NCI-H345 treated with DMSO at 0.1 percent for 48 hours (cell line): Measurements from ENCODE around the gene C11orf52.

Experiments
- DNase-seq: peaks from one replicate; lab custom pipeline; 2025; ENCODE audit not compliant: unreplicated experiment; lab: John Stamatoyannopoulos, UW

The C11orf52 gene

DNA sequence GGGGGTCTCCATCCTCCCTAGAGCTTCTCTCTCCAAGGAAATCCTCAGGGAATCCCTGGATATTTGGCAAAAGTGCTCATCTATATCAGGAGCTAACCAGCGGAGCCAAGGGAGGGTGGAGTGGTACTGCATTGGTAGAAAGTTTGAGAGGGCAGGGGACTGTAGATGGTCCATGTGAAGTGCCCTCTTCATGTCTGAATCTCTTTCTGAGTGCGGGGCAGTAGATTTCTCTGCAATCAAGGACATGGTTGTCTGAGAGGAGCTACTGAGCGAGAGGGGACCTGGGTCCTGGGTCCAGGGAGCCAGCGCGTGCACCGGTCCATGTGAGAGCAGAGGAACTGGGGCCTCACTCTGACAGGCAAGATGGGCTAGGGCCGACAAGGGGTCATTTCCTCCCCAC, 19.1 kb downstream of the C11orf52 start:
- no peak for DNase-seq

DNA sequence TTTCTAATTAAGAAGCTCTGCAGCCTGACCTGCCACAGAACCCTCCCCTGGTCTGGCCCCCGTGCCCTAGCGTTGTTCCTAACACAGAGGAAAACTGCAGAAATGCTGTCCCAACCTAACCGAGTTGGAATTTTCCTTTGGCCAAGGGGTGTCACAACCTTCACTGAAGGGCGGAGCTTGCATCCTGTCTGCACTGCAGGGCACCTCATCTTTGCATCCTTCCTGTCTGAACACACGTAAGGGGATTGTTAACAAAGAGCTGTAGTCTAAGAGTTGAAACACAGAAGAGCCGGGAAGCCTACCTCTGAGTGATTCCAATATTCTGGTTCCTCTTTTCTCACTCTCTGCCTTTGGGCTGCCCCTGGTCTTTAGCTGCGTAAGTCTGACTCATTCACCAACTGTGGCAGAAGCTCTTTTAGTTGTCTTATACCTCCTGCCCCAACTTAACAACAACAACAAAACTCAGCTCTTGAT, 20.0 kb downstream of the C11orf52 start:
- DNase-seq = no peak

DNA sequence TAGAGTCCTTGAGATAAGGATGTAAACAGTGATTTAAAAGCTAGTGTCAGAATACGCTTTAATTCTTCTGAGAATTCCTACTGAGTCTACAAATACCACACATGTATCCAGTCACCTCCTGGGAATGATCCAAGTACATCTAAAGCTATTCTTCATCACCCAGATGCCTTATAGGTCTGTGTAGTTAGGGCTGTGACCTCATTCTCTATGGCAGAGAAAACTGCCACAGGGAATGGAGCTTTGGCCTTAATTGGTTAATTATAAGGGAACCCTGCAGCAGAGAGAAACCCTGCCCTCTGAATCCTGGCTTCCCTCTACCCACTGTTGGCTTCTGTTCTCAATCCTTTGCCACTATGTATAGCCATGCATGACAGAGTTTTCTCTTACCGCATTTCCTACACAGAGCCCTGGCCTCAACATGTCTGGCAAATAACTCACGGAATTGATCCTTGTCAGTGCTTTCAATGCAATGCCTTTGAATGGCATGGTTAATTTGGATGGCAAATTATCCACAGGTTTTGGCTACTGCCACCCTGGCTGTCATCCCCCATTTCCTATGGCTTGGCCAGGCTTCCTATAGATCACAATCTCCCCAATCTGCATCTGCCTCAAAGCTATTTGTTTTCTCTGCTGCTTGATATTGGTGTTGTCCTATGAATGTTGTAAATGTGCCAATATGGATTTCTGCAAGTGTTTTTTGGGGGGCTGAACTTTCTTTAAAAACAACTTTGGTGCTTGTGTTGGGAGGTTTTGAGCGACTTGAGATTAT, 21.3 kb downstream of the C11orf52 start:
- no peak for DNase-seq

DNA sequence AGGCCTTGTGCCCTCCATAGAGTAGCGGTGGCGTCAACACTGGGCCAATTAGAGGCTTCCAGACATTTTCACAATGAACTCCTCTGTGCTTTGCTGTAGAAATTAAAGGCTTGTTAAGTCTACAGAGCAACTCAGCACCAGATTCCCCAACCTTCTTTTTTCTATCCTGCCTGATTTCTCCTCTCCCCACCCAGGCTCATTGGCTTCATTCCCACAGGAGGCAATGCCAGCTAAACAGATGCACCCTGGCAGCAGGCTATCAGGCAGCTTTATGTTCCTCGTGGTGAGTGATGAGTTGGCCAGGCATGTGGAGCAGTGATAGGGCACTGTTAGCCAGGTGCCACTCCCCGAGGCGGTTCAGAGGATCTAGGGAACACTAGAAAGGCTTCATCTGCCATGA, 23.2 kb downstream of the C11orf52 start:
- no peak for DNase-seq

DNA sequence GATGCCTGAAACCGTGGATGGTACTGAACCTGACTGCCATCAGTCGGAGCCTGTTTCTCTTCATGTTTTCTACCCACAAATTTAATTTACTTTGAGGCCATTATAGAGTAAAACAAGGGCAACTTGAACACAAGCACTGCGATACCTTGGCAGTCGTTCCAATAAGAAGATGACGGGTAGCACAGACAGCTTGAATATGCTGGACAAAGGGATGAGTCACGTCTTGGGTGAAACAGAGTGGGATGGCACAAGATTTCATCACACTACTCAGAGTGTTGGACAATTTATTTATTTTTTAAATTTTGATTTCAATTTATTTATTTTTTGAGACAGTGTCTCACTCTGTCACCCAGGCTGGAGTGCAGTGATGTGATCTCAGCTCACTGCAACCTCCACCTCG, 24.1 kb downstream of the C11orf52 start:
- DNase-seq = no peak

DNA sequence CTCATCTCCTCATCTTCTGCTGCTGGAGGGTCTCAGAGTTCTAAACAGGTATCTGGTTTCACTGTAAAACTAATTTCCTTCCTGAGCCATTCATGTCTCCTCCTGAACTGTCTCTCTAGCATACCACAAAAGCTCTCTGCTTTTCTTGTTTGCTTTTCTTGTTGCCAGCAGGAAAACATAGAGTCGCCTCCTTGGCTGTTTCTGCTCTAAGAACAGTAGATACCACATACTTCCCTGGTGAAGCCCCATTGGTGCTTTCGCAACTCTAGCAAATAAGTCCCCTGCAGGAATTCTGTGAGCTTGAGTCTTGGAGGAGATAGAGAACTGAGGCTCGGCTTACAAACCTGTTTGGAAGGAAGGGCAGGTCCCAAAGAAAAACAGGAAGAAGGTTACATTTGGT, 25.4 kb downstream of the C11orf52 start:
- DNase-seq = no peak

DNA sequence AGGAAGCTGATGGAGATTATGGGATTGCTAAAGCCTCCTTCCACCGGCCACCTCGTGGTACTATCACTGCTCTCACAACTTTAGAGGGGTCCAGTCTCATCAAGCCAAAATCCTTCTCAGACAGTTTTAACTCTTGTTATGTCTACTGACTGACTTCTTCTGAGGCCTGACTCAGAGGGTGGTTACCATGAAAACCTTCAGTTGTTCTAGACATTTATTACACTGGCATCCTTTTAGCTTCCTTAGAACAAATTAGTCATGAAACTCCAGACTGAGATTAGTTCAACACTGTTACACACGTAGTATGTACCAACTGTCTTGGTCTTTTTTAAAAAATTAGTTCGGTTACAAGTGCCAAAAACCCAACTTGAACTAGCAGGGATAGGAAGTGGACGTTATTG, 25.9 kb downstream of the C11orf52 start:
- DNase-seq = no peak

DNA sequence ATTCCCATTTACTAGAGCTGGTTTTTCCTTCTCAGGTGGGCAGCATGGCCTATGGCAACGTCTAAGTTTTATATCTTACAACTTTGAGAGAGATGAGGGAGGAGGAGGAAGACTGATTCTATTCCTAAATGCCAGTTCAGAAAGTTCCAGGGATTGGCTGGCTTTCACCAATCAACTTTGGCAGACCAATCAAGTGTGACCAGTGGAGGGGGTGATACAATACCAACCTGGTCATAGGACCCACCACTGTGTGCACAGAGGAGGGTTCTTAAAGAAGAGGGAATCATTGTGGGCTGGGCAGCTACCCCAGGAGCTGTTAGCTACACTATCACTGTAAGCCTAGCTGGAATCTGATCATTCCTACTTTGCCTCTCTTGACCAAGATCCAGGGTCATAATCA, 26.5 kb downstream of the C11orf52 start:
- no peak for DNase-seq

DNA sequence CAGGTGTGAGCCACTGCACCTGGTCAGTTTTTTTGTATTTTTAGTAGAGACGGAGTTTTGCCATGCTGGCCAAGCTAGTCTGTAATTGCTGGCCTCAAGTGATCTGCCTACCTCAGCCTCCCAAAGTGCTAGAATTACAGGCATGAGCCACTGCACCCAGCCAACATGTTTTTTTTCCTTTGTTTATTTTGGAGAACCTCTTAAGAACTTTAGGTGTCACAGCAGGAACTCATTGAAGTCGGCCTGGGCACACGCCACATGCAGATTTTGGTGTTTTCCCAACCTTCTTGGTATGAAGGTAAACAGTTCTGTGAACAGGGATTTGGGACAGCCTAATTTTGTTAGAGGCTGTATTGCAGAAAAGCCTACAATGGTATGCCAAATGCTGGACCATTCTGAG, 27.8 kb downstream of the C11orf52 start:
- no peak for DNase-seq

DNA sequence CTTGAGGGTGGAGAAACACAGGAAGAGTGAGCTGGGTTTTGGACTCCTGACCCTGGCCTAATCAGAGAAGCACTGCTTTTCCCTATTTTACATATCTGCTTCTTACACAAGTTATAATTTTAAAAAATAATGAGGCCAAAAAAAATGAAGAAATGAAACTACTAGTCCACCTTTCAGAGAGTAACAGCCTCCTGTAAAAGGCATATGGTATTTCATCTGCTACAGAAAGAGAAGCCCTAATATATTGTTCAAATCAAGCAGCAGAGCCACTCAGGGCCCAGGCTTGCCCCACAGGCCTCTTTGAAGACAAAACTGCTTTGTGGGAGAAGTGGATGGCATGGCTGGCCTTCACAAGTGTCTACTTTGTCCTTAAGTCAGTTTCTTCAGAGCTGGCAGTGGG, 28.4 kb downstream of the C11orf52 start:
- no peak for DNase-seq

DNA sequence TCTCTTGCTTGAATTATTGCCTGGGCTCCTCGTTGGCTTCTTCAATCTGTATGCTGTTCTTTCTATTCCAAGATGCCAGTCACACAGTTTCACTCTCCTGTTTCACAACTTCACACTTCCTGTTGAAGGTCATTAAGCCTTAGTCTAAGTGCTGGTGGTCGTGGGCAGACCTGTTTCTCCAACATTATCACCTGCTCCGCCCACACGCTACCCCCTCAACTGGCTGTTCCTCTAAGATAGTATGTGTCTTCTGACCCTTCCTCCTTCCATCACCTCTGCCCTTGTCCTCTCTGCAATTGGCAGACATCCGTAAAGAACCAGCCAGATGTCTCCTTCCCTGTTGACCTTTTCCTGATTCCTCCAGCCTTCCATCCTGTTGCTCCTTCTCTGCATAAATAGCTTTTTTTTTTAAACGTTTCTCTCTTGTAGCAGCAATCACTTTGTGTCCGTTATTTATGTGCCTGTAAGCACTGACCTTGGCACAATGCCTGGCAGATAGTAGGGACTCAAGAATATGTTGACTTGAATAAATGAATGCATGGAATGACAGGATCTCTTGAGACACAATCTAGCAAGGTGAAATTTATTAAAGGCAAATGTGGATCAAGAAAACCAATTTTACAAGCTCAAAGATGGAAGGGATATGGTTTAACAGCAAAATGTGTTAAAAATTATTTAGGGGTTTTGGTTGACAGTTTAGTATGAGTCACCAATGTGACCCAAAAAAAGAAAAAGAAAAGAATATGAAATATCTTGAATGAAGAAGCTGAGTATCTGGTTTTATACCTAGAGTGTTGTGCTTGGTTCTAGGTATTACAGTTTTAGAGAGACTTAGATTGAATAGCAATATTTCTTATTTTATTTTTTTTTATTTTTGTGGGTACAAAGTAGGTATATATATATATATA, 31.1 kb downstream of the C11orf52 start:
- DNase-seq = no peak

DNA sequence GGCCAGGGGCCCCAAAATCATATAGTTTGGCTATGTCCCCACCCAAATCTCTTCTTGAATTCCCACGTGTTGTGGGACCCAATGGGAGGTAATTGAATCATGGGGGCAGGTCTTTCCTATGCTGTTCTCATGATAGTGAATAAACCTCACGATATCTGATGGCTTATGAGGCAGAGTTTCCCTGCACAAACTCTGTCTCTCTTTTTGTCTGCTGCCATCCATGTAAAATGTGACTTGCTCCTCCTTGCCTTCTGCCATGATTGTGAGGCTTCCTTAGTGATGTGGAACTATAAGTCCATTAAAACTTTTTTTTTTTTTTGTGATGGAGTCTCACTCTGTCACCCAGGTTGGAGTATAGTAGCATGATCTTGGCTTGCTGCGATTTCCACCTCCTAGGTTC, 32.9 kb downstream of the C11orf52 start:
- DNase-seq = no peak

DNA sequence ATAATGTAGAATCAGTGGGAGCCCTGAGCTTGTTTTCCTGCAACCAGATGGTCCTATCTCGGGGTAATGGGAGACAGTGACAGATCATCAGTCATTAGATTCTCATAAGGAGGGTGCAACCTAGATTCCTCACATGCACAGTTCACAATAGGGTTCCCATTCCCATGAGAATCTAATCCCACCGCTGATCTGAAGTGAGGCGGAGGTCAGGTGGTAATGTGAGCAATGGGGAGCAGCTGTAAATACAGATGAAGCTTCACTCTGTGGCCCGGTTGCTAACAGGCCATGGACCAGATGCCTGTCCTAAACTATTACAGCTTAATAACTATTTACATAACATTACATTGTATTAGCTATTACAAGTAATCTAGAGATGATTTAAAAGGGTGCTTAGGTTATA, 35.4 kb downstream of the C11orf52 start:
- no peak for DNase-seq

DNA sequence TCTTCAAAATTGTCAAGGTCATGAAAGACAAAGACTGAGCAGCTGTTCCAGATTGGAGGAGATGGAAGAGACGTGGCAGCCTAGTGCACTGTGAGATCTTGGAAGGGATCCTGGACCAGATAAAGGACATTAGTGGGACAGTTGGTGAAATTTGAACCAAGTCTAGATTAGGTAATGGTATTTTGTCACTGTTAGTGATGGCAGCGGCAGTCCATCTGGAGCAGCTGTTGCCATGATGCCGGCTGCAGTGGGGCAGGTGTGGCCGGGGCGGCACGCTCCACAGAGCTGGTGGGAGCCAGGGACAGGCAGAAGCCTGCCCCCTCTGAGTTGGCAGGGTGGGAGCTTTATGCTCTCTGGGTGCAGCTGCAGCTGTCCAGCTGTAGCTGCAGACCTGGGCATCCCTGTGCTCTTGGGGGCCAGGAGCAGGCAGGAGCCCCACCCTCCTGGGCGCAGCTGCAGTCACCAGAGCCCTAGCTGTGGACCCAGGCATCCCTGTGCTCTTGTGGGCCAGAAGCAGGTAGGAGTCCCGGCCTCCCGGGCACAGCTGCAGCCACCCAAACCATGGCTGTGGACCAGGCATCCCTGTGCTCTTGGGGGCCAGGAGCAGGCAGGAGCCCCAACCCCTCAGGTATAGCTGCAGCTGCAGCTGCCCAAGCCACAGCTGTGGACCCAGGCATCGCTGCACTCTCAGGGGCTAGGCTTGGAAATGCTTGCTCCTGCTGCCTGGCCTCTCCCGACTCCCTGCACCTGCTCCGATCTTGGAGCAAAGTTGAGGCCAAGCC, 39.1 kb downstream of the C11orf52 start:
- no peak for DNase-seq

DNA sequence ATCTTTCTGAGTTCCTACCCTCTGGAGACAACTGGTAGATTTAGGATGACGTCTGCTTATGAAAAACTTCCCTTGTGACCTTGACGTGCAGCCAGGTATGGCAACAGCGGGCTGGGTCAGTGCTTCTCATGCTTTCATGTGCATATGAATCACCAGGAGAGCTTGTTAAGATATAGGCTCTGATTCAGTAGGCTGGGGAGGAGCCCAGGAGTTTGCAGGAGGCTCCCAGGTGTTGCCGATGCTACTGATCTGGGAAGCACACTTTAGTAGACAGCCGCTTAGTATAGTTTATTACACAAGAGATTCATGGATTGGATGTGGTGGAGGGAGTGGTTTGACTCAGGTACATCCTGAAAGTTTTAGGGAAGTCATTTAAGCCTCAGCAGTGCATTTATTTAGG, 42.2 kb downstream of the C11orf52 start:
- no peak for DNase-seq

DNA sequence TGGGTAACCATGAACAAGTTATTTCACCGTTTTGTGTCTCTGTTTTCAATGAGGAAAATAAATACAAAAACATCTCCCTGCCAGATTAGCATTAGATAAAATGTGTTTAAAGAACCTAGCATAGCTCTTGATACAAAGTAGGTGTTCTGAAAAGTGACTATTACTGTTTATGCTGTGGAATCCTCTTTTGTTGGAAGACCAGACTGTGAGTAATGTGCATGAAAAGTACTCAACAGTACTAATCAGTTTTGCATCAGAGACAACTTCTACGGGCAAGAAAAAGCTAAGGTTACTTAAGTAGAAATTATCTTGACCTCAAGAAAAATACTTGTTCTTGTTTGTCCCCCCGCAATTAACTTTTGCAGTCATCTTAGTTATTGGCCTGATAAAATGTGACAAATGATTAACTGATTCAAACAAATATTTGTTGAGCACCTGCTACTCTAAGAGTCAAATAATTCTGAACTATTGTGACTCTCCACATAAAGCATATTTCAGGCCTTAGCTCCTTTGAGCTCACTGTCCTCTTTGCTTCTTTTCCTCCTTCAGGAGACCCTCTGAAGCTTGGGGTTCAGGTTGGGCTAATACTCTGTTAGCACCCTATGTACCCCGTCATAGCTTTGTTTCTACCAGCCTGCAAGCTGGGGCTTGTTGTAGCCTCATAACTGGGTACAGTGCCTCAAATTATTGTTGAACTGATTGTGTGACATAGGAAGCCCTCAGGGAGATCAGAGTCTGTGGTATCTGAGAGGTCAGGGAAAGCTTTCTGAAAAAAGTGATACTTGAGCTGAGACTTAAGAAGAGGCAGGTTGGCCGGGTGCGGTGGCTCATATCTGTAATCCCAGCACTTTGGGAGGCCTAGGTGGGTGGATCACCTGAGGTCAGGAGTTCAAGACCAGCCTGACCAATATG, 42.9 kb downstream of the C11orf52 start:
- DNase-seq = no peak

DNA sequence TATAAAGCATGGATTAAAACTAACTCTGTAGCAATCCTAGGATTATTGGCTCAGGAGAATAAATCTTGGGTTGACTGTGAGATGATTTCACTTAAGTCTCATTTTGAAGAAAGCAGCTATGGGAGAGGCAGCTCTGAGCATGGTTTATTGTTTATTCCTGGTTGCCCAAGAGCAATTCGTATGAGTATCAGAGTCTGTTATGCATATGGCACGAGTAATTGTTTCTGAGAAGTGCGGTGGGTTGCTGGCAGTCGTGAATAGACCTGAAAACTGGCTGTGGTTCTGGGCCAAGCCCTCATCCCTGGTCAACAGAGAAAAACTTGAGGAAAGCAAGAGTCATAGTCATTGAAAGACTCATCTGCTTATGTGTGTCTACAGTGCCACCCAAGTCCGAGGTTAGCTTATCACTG, 45.2 kb downstream of the C11orf52 start:
- DNase-seq = no peak

DNA sequence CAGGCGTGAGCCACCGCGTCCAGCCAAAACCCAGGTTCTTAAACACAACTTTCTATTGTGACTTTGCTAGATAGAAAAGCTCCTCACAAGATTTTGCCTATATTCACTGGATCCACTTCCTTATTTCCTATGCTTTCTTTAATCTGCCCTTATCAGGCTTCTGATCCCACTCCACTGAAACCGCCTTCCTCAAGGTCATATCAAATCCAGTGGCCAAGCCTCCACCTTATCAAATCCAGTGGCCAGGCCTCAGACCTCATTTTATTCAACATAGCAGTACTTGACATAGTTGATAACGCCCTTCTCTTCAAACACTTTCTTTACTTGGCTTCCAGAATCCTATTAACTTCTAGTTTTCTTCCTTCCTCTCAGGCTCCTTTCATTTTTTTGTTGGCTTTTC, 48.0 kb downstream of the C11orf52 start:
- no peak for DNase-seq

DNA sequence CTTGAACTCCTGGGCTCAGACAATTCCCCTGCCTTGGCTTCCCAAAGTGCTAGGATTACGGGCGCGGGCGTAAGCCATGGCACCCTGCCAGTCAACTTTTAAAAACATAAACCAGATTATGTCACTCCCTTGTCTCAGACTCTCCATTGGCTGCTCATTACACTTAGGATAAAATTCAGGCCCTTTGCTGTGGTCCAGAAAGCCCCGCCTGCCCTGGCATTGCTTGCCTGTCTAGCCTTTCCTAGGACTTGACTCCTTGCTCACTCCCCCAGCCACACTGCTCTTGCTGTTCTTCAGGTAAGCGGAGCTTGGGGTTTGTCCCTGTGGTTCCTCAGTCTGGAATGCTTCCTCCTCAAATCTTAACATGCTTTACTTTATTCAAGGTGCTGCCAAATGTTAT, 48.9 kb downstream of the C11orf52 start:
- no peak for DNase-seq

DNA sequence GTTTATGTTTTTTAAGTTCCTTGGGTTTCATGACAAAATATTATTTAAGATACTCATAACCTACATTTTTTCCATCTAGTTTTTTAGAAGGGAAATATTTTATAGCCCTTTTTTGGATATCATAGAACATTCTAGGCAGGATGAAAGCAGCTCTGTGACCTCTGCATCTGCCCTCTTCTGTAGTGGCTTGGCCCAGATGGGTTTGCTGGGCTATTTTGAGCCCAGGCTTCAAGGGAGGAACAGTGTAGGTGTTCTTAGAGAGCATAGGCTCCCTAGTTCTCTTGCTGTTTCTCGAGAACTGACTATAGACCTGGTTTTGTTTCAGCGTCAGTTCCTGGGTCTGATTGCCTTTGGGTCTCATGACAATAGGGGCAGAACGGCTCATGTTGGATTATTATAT, 50.6 kb downstream of the C11orf52 start:
- DNase-seq = no peak
